ENCODE results near the gene STPG4. TPM values are rescaled to one million over a fixed set of nuclear protein-coding genes. Genes with fewer than 3 reads are reported as not detected.
"Not testable (repeated sequence)": the region's sequence is repeated elsewhere in the genome, so short reads cannot be mapped to it uniquely, and the experiment has no call there.

STPG4 gene
- total RNA-seq, 1 experiment from 2014 or later, result 7.1 TPM

DNA sequence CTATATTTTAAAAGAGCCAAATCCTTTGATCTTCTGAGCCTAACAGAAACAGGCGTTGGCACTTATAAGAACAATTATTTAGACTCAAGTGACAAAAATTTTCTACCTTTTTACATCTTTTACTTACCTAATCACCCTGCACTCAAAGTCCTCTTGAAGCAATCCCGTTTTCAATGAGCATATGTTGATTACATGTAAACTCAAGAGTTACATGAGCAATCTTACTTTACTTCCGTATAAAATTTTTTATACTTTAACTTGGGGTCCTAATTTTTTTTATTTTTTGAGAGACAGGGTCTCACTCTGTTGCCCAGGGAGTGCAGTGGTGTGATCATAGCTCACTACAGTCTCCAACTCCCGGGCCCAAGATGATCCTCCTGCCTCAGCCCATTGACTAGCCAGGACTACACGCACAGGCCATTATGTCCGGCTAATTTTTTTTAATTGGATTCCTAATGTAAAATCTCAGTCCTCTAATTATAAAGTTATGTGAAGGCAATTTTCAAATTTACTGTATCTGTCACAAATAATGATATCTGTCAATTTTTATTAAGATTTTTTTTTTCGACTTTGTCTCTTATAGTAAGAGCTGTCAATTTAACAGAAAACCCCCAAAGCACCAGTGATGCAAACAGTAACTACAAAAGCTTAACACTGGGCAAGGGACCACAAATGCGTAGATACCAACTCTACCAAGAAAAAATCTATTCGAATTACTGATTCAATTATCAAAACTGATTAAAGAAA, 19.1 kb upstream of the STPG4 start:
- no peak for DNase-seq (ENCODE audit: low spot score)

DNA sequence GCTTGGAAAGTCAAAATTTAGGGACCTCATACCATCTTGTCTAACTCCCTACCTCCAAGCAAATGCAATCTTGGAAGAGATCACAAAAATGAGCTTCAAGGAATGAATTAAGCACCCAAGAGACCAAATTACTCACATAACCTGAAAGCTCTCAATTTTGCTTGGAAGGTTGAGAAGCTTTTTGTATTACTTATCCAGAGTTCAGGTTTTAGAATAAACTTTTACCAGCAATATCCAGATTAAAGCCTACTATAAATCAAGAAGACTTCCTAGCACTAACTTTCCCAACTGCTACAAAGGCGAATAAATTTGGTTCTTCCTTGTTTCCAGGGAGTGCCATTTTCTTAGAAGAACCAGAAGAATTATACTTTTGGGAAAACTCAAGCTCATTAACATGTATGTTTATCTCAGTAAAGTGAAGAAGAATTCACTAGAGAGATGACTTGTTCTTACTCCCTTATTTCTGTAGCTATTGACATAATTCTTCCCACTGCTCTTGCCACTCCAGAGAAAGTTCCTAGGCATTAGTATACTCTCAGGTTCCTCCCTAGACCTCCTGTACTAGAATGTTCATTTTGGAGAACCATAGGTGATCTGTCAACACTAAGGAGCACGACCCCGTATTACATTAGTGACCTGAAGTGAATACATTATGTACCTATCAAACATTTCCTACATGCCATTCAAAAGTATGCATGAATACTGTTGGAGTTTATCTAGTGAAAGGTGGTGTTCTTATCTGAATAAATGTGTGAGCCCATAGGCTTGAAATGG, 18.0 kb upstream of the STPG4 start:
- no peak for DNase-seq (ENCODE audit: low spot score)

DNA sequence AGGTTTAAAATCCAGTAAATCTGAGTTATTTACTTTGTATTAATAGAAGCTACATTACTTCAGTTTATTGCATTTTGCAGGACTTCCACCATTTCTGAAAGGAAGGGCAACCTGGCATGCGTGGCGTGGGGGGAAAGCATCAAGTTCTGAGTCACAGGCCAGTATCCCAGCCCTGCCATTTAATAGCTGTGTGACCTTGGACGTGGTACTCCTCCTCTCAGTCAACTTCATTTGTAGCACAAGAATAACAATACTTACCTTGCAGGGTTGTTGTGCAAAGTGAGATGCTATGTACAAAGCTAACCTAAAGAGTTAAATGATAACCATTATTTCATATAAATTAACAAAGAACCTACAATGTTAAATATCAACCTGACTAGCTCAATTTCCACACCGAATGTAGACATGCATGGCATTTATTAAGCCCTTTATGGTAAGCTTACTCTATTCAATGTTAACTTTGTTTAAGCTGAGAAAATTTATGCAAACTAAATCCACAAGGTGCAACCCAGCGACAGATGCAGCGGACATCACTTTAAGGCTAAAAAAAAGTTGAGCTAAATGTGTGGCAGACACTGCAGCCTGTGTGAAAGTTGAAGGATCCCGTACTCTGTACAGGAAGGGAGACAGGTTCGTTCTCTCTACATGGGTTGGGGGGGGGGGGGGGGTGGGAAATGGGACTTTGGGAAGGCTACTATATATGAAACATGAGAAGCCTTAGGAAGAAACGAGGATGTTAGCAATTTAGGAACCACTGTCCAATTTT, 17.2 kb upstream of the STPG4 start:
- DNase-seq (ENCODE audit: low spot score), result no peak

DNA sequence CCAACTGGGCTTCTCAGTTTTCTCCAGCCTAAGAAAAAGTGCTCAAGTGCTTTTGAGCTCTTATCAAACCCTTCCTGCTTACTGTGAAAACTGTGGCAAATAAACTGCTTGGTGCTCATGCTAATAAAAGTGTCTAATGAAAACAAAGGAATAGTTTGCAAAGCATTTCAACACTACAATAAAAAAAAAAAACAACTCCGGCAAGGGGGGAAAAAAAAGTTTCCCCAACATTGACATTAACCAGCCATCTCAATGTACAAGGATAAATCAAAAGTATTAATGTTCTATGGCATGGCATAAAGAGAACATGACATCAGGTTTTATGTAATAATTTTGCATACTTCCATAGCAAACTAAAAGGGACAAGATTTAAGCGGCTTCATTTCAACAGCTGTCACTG, 14.7 kb upstream of the STPG4 start:
- no peak for DNase-seq (ENCODE audit: low spot score)

DNA sequence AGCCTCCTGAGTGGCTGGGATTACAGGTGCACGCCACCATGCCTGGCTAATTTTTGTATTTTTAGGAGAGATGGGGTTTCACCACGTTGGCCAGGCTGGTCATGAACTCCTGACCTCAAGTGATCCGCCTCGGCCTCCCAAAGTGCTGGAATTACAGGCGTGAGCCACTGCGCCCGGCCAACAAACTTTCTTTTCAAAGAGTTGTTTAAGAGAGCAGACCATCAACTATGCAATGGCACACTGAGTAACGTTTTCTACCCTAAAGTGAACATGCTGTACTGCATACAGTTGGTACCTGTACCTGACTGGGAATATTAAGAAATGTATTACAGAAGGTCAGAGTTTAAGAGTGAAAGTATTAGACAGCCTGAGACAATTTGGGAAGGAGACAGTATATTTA, 13.8 kb upstream of the STPG4 start:
- DNase-seq (ENCODE audit: low spot score), result not testable (repeated sequence)

DNA sequence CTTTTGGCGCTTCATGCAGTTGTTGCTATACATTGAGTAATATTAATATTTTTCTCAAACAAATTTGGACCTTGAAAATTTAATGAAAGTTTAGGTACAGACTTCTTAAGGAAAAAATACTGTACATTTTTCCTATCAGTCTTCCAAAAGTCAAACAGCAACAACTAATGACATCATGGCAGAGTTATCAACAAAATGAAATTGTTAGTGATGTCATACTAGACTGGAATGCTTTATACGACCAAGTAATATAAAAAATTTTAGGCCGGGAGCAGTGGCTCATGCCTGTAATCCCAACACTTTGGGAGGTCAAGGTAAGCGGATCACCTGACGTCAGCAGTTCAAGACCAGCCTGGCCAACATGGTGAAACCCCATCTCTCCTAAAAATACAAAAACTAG, 12.0 kb upstream of the STPG4 start:
- DNase-seq (ENCODE audit: low spot score), result no peak

DNA sequence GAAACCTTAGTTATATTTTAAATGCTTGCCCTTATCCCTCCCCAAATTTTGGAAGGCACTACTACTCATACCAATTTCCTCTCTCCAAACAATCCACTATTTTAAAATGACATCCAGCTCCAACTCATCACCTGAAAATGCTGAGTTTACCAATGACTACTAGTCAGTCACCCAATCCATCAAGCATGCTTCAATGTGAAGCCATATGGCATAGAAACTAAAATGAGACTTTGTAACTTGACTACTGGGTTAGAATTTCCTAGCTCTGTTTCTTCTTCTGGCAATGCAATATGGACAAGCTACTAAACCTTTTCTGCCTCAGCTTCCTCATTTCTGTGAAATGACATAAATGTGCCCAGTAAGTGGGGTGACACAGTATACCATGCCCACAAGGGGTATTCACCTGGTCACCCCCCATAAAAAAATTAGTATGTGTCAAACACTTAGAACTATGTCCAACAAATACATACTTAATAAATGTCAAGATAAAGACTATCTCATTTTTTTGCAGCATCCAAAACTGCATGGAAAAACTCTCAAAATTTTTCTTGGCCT, 10.0 kb upstream of the STPG4 start:
- DNase-seq (ENCODE audit: low spot score), result no peak

GRCh38 chr2:47162780-47163179, 7.7 kb upstream of the STPG4 start:
- no peak for DNase-seq (ENCODE audit: low spot score)

DNA sequence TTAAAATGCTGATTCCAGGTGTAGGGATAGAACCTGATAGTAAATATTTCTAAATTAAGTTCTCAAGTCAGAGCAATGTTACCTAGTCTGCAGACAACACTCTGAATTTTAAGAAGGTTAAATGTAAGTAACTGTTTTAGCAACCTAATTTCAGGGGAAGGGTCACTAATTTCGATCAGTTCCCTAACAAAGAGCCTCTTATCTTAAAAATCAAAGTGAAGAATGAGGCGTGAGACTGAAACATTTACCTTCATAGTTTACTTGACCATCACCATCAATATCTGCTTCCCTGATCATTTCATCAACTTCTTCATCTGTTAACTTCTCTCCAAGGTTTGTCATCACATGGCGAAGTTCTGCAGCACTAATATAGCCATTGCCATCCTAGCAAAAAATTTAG, 6.4 kb upstream of the STPG4 start:
- DNase-seq (ENCODE audit: low spot score), result no peak

- DNase-seq (ENCODE audit: low spot score), result no peak
Measured at GRCh38 chr2:47160660-47161059, 5.6 kb upstream of the STPG4 start.

GRCh38 chr2:47160211-47160610, 5.1 kb upstream of the STPG4 start:
- no peak for DNase-seq (ENCODE audit: low spot score)

DNA sequence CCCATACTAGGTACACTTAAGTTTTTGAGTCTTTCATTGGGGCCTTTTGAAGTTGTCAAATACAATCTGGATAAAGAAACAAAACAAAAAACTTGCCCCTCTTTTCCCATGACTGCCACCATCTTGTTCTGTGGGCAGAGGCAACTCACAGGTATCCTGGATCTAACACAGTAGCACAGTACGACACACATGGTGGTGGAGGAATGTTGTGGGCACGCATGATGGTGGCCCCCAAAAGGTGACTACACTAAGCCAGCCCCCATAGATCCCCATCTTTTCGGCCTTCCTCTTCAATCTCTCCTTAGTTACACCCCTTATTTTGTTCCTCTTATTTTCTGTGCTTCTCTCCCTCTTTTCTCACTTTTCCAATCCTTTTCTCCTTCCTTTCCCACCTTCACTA, 4.5 kb upstream of the STPG4 start:
- DNase-seq (ENCODE audit: low spot score), result no peak

DNA sequence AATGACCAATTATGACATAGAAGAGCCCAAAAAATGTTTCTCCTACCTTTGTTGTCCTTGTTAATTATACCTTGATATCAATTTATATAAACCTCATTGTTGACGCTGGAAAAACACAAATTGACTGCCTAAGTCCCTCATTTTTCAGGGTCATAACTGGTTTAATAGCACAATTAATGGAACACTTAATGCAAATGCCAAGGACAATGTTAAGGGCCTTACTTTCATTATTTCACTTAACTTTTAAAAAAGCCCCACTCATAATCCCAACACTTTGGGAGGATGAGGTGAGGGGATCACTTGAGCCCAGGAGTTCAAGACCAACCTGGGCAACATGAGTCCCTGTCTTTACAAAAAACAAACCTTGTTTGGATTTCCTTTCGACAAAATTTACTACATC, 3.5 kb upstream of the STPG4 start:
- DNase-seq (ENCODE audit: low spot score), result no peak

DNA sequence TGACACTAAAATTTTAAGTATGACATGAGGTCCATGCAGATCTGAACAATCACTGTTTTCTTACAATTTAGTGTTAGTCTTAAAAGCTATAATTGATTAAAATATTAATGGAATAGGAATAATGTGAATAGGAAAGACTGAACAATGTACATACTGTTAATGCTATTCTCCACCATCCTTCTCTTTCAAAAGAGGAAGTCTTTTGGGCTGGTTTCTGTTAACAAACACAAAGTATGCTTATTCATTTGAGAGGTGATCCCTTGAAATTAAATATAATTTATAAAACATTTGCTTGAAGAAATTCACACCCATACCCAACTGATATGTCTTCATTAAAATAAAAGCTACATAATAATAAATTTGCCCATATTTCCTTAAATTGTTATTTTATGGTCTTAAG, 2.3 kb downstream of the STPG4 start:
- no peak for DNase-seq (ENCODE audit: low spot score)

- no peak for DNase-seq (ENCODE audit: low spot score)
Measured at GRCh38 chr2:47150175-47150574, 4.9 kb downstream of the STPG4 start.

DNA sequence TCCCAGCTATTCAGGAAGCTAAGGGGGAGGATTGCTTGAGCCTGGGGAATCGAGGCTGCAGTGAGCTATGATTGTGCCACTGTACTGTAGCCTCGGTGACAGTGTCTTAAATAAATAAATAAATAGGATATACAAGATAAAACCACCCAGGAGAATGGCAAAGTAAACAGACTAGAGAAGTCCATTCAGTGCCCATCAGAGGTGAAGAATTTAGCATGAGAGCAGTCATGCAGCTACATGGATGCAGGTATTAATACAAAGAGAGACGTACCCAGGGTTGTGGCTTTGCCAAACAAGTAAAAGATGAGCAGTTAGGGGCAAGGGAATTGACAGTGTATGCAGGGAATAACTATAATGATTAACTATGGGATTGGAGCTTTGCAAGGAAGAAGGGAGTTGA, 8.1 kb downstream of the STPG4 start:
- no peak for DNase-seq (ENCODE audit: low spot score)

- DNase-seq (ENCODE audit: low spot score), result no peak
Measured at GRCh38 chr2:47145466-47145865, 9.6 kb downstream of the STPG4 start.

DNA sequence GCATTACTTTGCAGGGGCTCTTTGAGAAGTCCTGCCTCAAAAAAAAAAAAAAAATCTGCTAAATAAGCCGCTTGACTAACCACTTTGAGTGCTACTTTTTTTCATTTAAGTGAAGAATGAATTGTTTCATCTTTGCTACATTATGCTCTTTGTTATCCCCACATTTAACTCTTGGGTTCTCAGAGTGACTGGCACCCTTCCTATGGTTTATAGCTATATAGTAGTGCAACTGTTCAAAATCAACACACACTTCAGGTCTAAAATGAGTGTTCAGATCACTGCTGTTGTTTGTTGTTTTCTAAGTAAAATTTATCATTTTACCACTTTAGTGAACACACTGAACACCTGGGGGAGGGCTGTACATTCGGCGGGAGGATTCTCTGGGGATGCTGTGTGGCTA, 13.6 kb downstream of the STPG4 start:
- DNase-seq (ENCODE audit: low spot score), result no peak

GRCh38 chr2:47134386-47135090, 20.6 kb downstream of the STPG4 start:
- no peak for DNase-seq (ENCODE audit: low spot score)

- DNase-seq (ENCODE audit: low spot score), result no peak
Measured at GRCh38 chr2:47133046-47133445, 22.1 kb downstream of the STPG4 start.

GRCh38 chr2:47129191-47129706, 25.9 kb downstream of the STPG4 start:
- no peak for DNase-seq (ENCODE audit: low spot score)

Measured in HT-29 (cell line).